B cell (primary cell): Measurements from ENCODE around the gene HLCS. TPM values are rescaled to one million over a fixed set of nuclear protein-coding genes. Genes with fewer than 3 reads are reported as not detected.

ENCODE experiments used
- ATAC-seq: fragments of 200-7000 bp; cut with Tn5 transposase; one replicate; pipeline ENCODE4 v1.10.0; 2021; ENCODE audit warnings: low read depth, mild to moderate bottlenecking, moderate number of reproducible peaks, moderate library complexity
- CTCF ChIA-PET: fragments of 350-600 bp; sonication (Branson Sonifier 250); formaldehyde crosslinking; loops from one replicate; lab custom pipeline; 2021; ENCODE audit warnings: antibody characterized with exemption, inconsistent platforms; lab: Charles Lee
- POLR2A ChIA-PET: fragments of 350-600 bp; sonication (Branson Sonifier 250); formaldehyde crosslinking; loops from one replicate; lab custom pipeline; 2021; ENCODE audit warnings: antibody characterized with exemption; lab: Charles Lee
- DNase-seq: peaks from one replicate; pipeline ENCODE4 v3.0.0; 2013
- H2AFZ ChIP-seq: 2 replicates; pipeline ENCODE4 v1.6.1; 2012; ENCODE audit warnings: mild to moderate bottlenecking, low read depth, low read length; ENCODE audit not compliant: insufficient read depth, poor library complexity, severe bottlenecking
- H3K27ac ChIP-seq, 2 donors: 1 replicate in 1 of 2; 2 replicates in 1 of 2; pipeline ENCODE4 v1.5.1; 2012 to 2013; ENCODE audit warnings: low read length in 2 of 2, mild to moderate bottlenecking in 2 of 2, moderate library complexity in 1 of 2
- H3K27me3 ChIP-seq, 4 experiments: fragments of 200-600 bp in 1 of 4; sonication (generic) in 1 of 4; replicated peaks in 1 of 4; 1 replicate in 2 of 4; 2 replicates in 2 of 4; pipeline versions ENCODE4 v1.6.1 to v1.7.0; 2013 to 2016; ENCODE audit warnings: low read length in 3 of 4, mild to moderate bottlenecking in 2 of 4, mixed read lengths in 1 of 4, moderate library complexity in 1 of 4; ENCODE audit not compliant: insufficient read depth in 4 of 4, control insufficient read depth in 3 of 4; ENCODE audit errors: control extremely low read depth in 1 of 4
- H3K36me3 ChIP-seq, 2 experiments: replicated peaks in 1 of 2; 1 replicate in 1 of 2; 2 replicates in 1 of 2; pipeline versions ENCODE4 v1.6.1 to v1.7.1; 2013; ENCODE audit warnings: low read length in 1 of 2; ENCODE audit not compliant: insufficient read depth in 2 of 2, control insufficient read depth in 1 of 2; ENCODE audit errors: control extremely low read depth in 1 of 2, extremely low read depth in 1 of 2
- H3K4me1 ChIP-seq, 2 donors: fragments of 200-600 bp in 1 of 2; sonication (generic) in 1 of 2; 1 replicate in 1 of 2; 2 replicates in 1 of 2; pipeline versions ENCODE4 v1.5.1 to v1.6.1; 2013 to 2017; ENCODE audit warnings: low read length in 2 of 2; ENCODE audit not compliant: control insufficient read depth in 2 of 2, insufficient read depth in 2 of 2
- H3K4me2 ChIP-seq: replicated peaks from 2 replicates; pipeline ENCODE3; 2012; ENCODE audit warnings: mild to moderate bottlenecking, low read depth, low read length; ENCODE audit not compliant: poor library complexity, severe bottlenecking
- H3K4me3 ChIP-seq, 5 experiments: fragments of 200-600 bp in 1 of 5; sonication (generic) in 1 of 5; 1 replicate in 3 of 5; 2 replicates in 2 of 5; pipeline versions ENCODE4 v1.5.1 to v1.7.0; 2011 to 2016; ENCODE audit warnings: low read length in 4 of 5, mild to moderate bottlenecking in 4 of 5, low read depth in 2 of 5, control low read depth in 1 of 5, moderate library complexity in 1 of 5; ENCODE audit not compliant: insufficient read depth in 1 of 5; ENCODE audit errors: control extremely low read depth in 1 of 5, extremely low read depth in 1 of 5
- H3K79me2 ChIP-seq: fragments of 200-600 bp; sonication (generic); one replicate; pipeline ENCODE4 v1.6.0; 2016; ENCODE audit warnings: low read length; ENCODE audit not compliant: control insufficient read depth, insufficient read depth
- H3K9ac ChIP-seq: fragments of 200-600 bp; sonication (generic); 2 replicates; pipeline ENCODE4 v1.6.1; 2017; ENCODE audit warnings: mild to moderate bottlenecking, low read length, moderate library complexity
- H3K9me3 ChIP-seq, 3 donors: one replicate each; pipeline versions ENCODE4 v1.6.1 to v1.7.1; 2013; ENCODE audit warnings: low read length in 2 of 3; ENCODE audit not compliant: control insufficient read depth in 2 of 3, insufficient read depth in 1 of 3; ENCODE audit errors: control extremely low read depth in 1 of 3
- H4K20me1 ChIP-seq: 2 replicates; pipeline ENCODE4 v1.6.0; 2012; ENCODE audit warnings: mild to moderate bottlenecking, low read length; ENCODE audit not compliant: insufficient read depth, control insufficient read depth, poor library complexity, severe bottlenecking
- H3K27ac Mint-ChIP-seq: one replicate; pipeline ENCODE4 v1.8.0; 2021; ENCODE audit warnings: mixed read lengths
- H3K27me3 Mint-ChIP-seq: one replicate; pipeline ENCODE4 v1.8.0; 2021; ENCODE audit warnings: mixed read lengths
- H3K4me1 Mint-ChIP-seq: one replicate; pipeline ENCODE4 v1.8.0; 2021; ENCODE audit warnings: mixed read lengths
- H3K4me3 Mint-ChIP-seq: one replicate; pipeline ENCODE4 v1.8.0; 2021; ENCODE audit warnings: mixed read lengths
- H3K9me3 Mint-ChIP-seq: one replicate; pipeline ENCODE4 v1.8.0; 2022; ENCODE audit warnings: mixed read lengths; ENCODE audit not compliant: insufficient read depth
- CTCF ChIP-seq: fragments of 200-600 bp; IDR thresholded peaks from one replicate; pipeline ENCODE4 v1.8.0; 2022; ENCODE audit warnings: antibody characterized with exemption, mild to moderate bottlenecking
- EZH2 ChIP-seq: IDR thresholded peaks from 2 replicates; pipeline ENCODE4 v1.6.1; 2012; ENCODE audit warnings: borderline replicate concordance, low read depth, mild to moderate bottlenecking, moderate library complexity, low read length; ENCODE audit not compliant: insufficient read depth, poor library complexity, severe bottlenecking
- WGBS: methylation state at CpG from one replicate; pipeline ENCODE4 v1.1.5; 2013; ENCODE audit warnings: missing lambda C conversion rate; ENCODE audit not compliant: insufficient coverage; 5-methylcytosine and 5-hydroxymethylcytosine counted together
- intact Hi-C: fragments of 100-400 bp; cut with micrococcal nuclease; formaldehyde crosslinking; loops from one replicate; pipeline ENCODE4 v1.10.0; 2022
- polyA plus RNA-seq: library from polyadenylated mRNA; depleted of rRNA; stranded (reverse); fragments of >200 nt; gene quantifications from 2 replicates; pipeline ENCODE4 v1.2.3, GENCODE V29; 2012
- total RNA-seq, 2 donors: library from RNA; stranded (reverse); fragments of 120-200 nt in 1 of 2; gene quantifications; 1 replicate in 1 of 2; 2 replicates in 1 of 2; pipeline versions ENCODE4 v1.2.3 to v1.2.4, GENCODE V29; 2013 to 2022

The HLCS gene
- total and polyA plus RNA-seq, 2 donors (not counting 1 experiment from before 2014, with no cell fraction given) = 4.4 to 14.7 TPM

- intact Hi-C loops = no loop called here
- Histone ChIP-seq H3K9me3 (no peaks in the 10 kb centered on the region), H3K4me3 (no peak overlapping the region), H3K9ac (no peak overlapping the region), H3K4me2 (no peak overlapping the region), H2AFZ (no peak overlapping the region), H3K79me2 (no peaks in the 10 kb centered on the region), H3K27me3 (no peaks in the 10 kb centered on the region), H3K36me3 (no peaks in the 10 kb centered on the region), H3K4me1 (no peaks in the 10 kb centered on the region), H3K27ac (no peak overlapping the region), H4K20me1 (no peaks in the 10 kb centered on the region)
- Mint-ChIP-seq H3K4me3 (no peak overlapping the region), H3K9me3 (no peaks in the 10 kb centered on the region), H3K27me3 (no peaks in the 10 kb centered on the region), H3K4me1 (no peaks in the 10 kb centered on the region), H3K27ac (no peak overlapping the region)
- TF ChIP-seq CTCF = no peak
- TF ChIP-seq EZH2 = no peak
- CTCF ChIA-PET = no interaction called here
- DNase-seq (no peak), ATAC-seq (no peak)
- 100% methylated on average over 1 of the region's 5 CpGs for WGBS
- POLR2A ChIA-PET = no interaction called here
Observed at GRCh38 chr21:36847189-36847588, 119.3 kb downstream of the HLCS start.

- H4K20me1 ChIP-seq = no peaks in the 10 kb centered on the region
- no peak overlapping the region for H3K4me3 Mint-ChIP-seq
- no peak overlapping the region for H3K4me2 ChIP-seq
- no peak for DNase-seq
- H3K4me3 ChIP-seq = no peak overlapping the region
- H2AFZ ChIP-seq = no peak overlapping the region
- no peaks in the 10 kb centered on the region for H3K79me2 ChIP-seq
- no peak overlapping the region for H3K27ac Mint-ChIP-seq
- TF ChIP-seq EZH2 = no peak
- TF ChIP-seq CTCF = no peak
- H3K4me1 ChIP-seq = no peaks in the 10 kb centered on the region
- H3K9me3 ChIP-seq = no peaks in the 10 kb centered on the region
- no peaks in the 10 kb centered on the region for H3K27me3 ChIP-seq
- no peaks in the 10 kb centered on the region for H3K9me3 Mint-ChIP-seq
- no peaks in the 10 kb centered on the region for H3K36me3 ChIP-seq
- 100% methylated on average over 3 of the region's 4 CpGs for WGBS
- intact Hi-C loops = no loop called here
- no peaks in the 10 kb centered on the region for H3K4me1 Mint-ChIP-seq
- ATAC-seq = no peak
- POLR2A ChIA-PET = no interaction called here
- H3K9ac ChIP-seq = no peak overlapping the region
- CTCF ChIA-PET = no interaction called here
- H3K27me3 Mint-ChIP-seq = no peaks in the 10 kb centered on the region
- H3K27ac ChIP-seq = no peak overlapping the region
Observed at GRCh38 chr21:36846631-36847030, 119.8 kb downstream of the HLCS start.
